ENCODE measurements around the gene HNRNPDL.

- TF ChIP-seq CTCF (IDR thresholded peaks at IDR 0.05) (no peak), POLR2AphosphoS5 (IDR thresholded peaks at IDR 0.05; ENCODE audit: low read depth, low read length) (no peak), SMC3 (IDR thresholded peaks at IDR 0.05; ENCODE audit: low read depth, low read length) (no peak), GABPA (IDR thresholded peaks at IDR 0.05; ENCODE audit: low read depth) (no peak), EP300 (IDR thresholded peaks at IDR 0.05; ENCODE audit: borderline replicate concordance in 1 of 2, low read depth in 1 of 2, low read length in 1 of 2) (no peak), RCOR1 (IDR thresholded peaks at IDR 0.05; ENCODE audit: low read length) (no peak), RFX5 (IDR thresholded peaks at IDR 0.05; ENCODE audit: low read length) (no peak), FOXM1 (IDR thresholded peaks at IDR 0.05; ENCODE audit: low read depth) (no peak), SIN3A (IDR thresholded peaks at IDR 0.05; ENCODE audit: borderline replicate concordance, low read depth, low read length) (no peak), TAF1 (IDR thresholded peaks at IDR 0.05; ENCODE audit: borderline replicate concordance, low read depth, low read length) (no peak), MAX (IDR thresholded peaks at IDR 0.05; ENCODE audit: low read depth) (no peak), REST (IDR thresholded peaks at IDR 0.05; ENCODE audit: low read depth, low read length) (no peak)
These were observed 47.5 kb downstream of the HNRNPDL start for GRCh38 chr4:82382751-82383150.

Measured in SK-N-SH (cell line).